HCT116 (cell line): ENCODE data around the gene GFOD2.
A peak's percentile ranks its signal among the peaks of the same experiment; 100 is the strongest.

ENCODE experiments used
- CBX3 ChIP-seq: IDR thresholded peaks from 2 replicates; pipeline ENCODE4 v1.6.1; 2012; ENCODE audit warnings: low read depth
- CEBPB ChIP-seq: IDR thresholded peaks from 2 replicates; pipeline ENCODE4 v1.6.1; 2012; ENCODE audit warnings: low read depth
- EZH2 ChIP-seq: fragments of 200-600 bp; sonication (generic); IDR thresholded peaks from 2 replicates; pipeline ENCODE4 v1.6.1; 2017; ENCODE audit warnings: antibody characterized with exemption, mixed run types
- POLR2A ChIP-seq: IDR thresholded peaks from 2 replicates; pipeline ENCODE4 v1.7.0; 2011; ENCODE audit warnings: borderline replicate concordance; ENCODE audit not compliant: insufficient read depth, insufficient read length; ENCODE audit errors: extremely low read depth
- POLR2AphosphoS5 ChIP-seq: IDR thresholded peaks from 2 replicates; pipeline ENCODE4 v1.6.1; 2011; ENCODE audit warnings: mild to moderate bottlenecking, low read depth, low read length, moderate library complexity
- SIN3A ChIP-seq: IDR thresholded peaks from 2 replicates; pipeline ENCODE4 v1.6.1; 2012; ENCODE audit warnings: low read depth
- SP1 ChIP-seq: IDR thresholded peaks from 2 replicates; pipeline ENCODE4 v1.6.1; 2012; ENCODE audit warnings: low read depth
- ZNF274 ChIP-seq: fragments of 200-500 bp; sonication (Bioruptor generic); IDR thresholded peaks from 2 replicates; pipeline ENCODE4 v1.6.1; 2014; ENCODE audit warnings: mild to moderate bottlenecking, low read depth, low read length, inconsistent platforms
- TF ChIP-seq, protein P1 (sequence below), 3 experiments: fragments of 200-600 bp in 1 of 3; sonication (generic) in 1 of 3; IDR thresholded peaks in 2 of 3; conservative IDR thresholded peaks in 1 of 3; 2 replicates each; pipeline ENCODE4 v1.5.1; 2012 to 2017; ENCODE audit warnings: low read depth in 2 of 3, low read length in 2 of 3, antibody characterized with exemption in 1 of 3, borderline replicate concordance in 1 of 3, control low read depth in 1 of 3, mild to moderate bottlenecking in 1 of 3, mixed read lengths in 1 of 3, mixed run types in 1 of 3, moderate library complexity in 1 of 3; ENCODE audit not compliant: insufficient read depth in 1 of 3
- TF ChIP-seq, protein P2 (sequence below): IDR thresholded peaks from 2 replicates; pipeline ENCODE4 v1.6.1; 2011; ENCODE audit warnings: mild to moderate bottlenecking, low read length, moderate library complexity; ENCODE audit not compliant: insufficient replicate concordance; ENCODE audit errors: extremely low read depth
- TF ChIP-seq, protein P3 (sequence below): IDR thresholded peaks from 2 replicates; pipeline ENCODE4 v1.6.1; 2012
- TF ChIP-seq, protein P4 (sequence below): IDR thresholded peaks from 2 replicates; pipeline ENCODE4 v1.6.1; 2012

DNA sequence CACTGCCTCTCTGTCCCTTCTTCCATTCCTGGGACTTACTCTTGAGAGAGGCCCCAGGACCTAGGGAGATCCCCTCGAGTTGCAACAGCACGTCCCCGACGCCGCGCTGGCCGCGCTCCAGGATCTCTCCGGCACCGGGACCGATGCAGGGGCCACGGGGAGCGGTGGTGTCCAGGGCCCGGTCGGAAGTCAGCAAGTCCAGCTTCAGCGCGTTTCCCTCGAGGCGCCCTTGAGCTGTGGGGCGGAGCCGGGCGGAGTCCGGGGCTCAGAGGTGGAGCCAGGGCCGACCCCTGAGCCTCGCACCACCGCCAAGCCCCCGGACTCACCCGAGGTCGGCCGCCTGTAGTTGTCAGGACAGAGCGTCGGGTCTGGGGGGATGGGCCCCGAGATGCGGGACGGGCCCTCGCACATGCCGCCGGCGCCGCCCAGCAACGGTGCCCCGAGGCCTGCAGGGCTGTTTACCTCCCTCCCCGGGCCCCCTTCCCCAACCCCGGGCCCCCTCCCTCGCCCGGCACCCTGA lies 53.0 kb downstream of the GFOD2 start:
- TF ChIP-seq, protein P1, sequence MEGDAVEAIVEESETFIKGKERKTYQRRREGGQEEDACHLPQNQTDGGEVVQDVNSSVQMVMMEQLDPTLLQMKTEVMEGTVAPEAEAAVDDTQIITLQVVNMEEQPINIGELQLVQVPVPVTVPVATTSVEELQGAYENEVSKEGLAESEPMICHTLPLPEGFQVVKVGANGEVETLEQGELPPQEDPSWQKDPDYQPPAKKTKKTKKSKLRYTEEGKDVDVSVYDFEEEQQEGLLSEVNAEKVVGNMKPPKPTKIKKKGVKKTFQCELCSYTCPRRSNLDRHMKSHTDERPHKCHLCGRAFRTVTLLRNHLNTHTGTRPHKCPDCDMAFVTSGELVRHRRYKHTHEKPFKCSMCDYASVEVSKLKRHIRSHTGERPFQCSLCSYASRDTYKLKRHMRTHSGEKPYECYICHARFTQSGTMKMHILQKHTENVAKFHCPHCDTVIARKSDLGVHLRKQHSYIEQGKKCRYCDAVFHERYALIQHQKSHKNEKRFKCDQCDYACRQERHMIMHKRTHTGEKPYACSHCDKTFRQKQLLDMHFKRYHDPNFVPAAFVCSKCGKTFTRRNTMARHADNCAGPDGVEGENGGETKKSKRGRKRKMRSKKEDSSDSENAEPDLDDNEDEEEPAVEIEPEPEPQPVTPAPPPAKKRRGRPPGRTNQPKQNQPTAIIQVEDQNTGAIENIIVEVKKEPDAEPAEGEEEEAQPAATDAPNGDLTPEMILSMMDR (IDR thresholded peaks at IDR 0.05 in 2 of 3, conservative IDR thresholded peaks at IDR 0.05 in 1 of 3; ENCODE audit: borderline replicate concordance in 1 of 3, insufficient read depth in 1 of 3, low read depth in 2 of 3, low read length in 2 of 3): no peak
- TF ChIP-seq, protein P2, sequence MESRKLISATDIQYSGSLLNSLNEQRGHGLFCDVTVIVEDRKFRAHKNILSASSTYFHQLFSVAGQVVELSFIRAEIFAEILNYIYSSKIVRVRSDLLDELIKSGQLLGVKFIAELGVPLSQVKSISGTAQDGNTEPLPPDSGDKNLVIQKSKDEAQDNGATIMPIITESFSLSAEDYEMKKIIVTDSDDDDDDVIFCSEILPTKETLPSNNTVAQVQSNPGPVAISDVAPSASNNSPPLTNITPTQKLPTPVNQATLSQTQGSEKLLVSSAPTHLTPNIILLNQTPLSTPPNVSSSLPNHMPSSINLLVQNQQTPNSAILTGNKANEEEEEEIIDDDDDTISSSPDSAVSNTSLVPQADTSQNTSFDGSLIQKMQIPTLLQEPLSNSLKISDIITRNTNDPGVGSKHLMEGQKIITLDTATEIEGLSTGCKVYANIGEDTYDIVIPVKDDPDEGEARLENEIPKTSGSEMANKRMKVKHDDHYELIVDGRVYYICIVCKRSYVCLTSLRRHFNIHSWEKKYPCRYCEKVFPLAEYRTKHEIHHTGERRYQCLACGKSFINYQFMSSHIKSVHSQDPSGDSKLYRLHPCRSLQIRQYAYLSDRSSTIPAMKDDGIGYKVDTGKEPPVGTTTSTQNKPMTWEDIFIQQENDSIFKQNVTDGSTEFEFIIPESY: no peak
- TF ChIP-seq POLR2A (no peak), EZH2 (no peak), SP1 (no peak), ZNF274 (no peak), CEBPB (no peak), SIN3A (no peak), CBX3 (no peak), POLR2AphosphoS5 (peak; percentile 33; the same call in 1 of the 2 replicates)
- TF ChIP-seq, protein P3, sequence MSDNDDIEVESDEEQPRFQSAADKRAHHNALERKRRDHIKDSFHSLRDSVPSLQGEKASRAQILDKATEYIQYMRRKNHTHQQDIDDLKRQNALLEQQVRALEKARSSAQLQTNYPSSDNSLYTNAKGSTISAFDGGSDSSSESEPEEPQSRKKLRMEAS: no peak
- TF ChIP-seq, protein P4, sequence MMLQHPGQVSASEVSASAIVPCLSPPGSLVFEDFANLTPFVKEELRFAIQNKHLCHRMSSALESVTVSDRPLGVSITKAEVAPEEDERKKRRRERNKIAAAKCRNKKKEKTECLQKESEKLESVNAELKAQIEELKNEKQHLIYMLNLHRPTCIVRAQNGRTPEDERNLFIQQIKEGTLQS: no peak
